ENCODE measurements around the gene HLTF.

The HLTF gene

DNA sequence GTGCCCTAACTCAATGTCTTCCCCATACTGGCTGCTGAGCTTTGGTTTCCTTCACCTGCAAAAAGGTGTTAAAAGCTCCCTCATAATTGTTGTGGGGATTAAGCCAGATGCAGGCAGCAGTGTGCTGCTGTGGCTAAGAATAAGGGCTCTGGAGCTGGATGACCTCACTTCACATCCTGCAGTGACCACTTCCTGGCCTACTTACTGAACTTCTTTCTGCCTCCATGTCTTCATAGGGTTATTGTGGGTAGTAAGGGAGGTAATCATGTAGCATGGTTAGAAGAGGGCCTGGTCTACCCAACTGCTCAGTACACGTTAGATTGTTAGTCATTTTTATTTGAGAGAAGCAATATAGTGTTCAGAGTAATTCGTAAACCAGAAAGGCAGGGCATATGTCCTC, 76.6 kb downstream of the HLTF start:
- POLR2A ChIA-PET, result no interaction called here
- no peak for DNase-seq (ENCODE audit: extremely low spot score)
- CTCF ChIA-PET, result no interaction called here
- TF ChIP-seq LEF1 (IDR thresholded peaks at IDR 0.05; ENCODE audit: borderline replicate concordance), result no peak
- TF ChIP-seq TARDBP (IDR thresholded peaks at IDR 0.05), result no peak

DNA sequence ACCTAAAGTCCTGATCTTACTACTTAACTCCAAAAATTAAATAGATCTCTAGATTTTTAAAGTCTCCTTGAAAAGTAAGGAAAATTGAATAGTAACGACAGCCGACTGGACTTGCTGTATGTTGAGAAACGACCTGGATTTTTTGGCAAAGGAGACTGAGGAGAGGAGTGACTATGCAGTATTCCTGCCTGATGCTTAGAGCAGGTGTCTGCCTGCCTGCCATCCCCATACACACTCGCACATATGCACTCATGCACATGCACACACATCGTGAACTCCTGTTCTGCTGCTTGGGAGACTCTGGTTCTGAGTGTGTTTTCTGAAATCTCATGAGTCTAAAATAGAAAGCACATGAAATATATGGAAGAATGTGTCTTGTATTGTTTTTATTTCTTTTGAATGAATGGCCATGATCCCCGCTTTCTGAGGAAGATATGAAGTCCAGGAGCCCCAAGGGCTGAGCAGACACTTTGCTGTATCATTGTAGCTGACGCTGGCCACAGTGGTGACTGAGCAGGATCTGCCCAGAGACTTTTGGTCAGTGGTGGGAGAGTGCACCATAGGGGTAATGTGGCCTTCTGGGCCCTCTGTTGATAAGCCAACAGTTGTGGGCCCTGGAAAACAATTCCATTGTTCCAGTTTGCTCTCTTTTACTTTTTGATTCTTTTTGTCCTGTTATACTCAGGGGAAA, 78.6 kb downstream of the HLTF start:
- DNase-seq (ENCODE audit: extremely low spot score), result no peak
- TF ChIP-seq FOXM1 (IDR thresholded peaks at IDR 0.05; ENCODE audit: borderline replicate concordance) (no peak), TARDBP (IDR thresholded peaks at IDR 0.05) (no peak), FOXK2 (IDR thresholded peaks at IDR 0.05) (no peak), ZNF384 (IDR thresholded peaks at IDR 0.05) (no peak), HDGF (IDR thresholded peaks at IDR 0.05; ENCODE audit: borderline replicate concordance) (no peak), CTBP1 (IDR thresholded peaks at IDR 0.05; ENCODE audit: borderline replicate concordance) (no peak), FOXA1 (IDR thresholded peaks at IDR 0.05) (no peak), ARNT (IDR thresholded peaks at IDR 0.05) (no peak), LEF1 (IDR thresholded peaks at IDR 0.05; ENCODE audit: borderline replicate concordance) (no peak), NFRKB (IDR thresholded peaks at IDR 0.05) (no peak), BHLHE40 (IDR thresholded peaks at IDR 0.05; ENCODE audit: borderline replicate concordance) (no peak)
- ChIA-PET CTCF (no interaction called here), POLR2A (no interaction called here)

- no peak for DNase-seq (ENCODE audit: extremely low spot score)
- TF ChIP-seq ELF4 (IDR thresholded peaks at IDR 0.05), result no peak
- TF ChIP-seq ARNT (IDR thresholded peaks at IDR 0.05), result no peak
- TF ChIP-seq FOXM1 (IDR thresholded peaks at IDR 0.05; ENCODE audit: borderline replicate concordance), result no peak
- TF ChIP-seq NFRKB (IDR thresholded peaks at IDR 0.05), result no peak
- TF ChIP-seq LEF1 (IDR thresholded peaks at IDR 0.05; ENCODE audit: borderline replicate concordance), result no peak
- TF ChIP-seq BHLHE40 (IDR thresholded peaks at IDR 0.05; ENCODE audit: borderline replicate concordance), result no peak
- TF ChIP-seq ZNF384 (IDR thresholded peaks at IDR 0.05), result no peak
- TF ChIP-seq HDGF (IDR thresholded peaks at IDR 0.05; ENCODE audit: borderline replicate concordance), result no peak
- TF ChIP-seq FOXA1 (IDR thresholded peaks at IDR 0.05), result no peak
- CTCF ChIA-PET, result no interaction called here
- POLR2A ChIA-PET, result no interaction called here
Observed at GRCh38 chr3:149005416-149005815, 80.9 kb downstream of the HLTF start.

GRCh38 chr3:149004622-149005021, 81.7 kb downstream of the HLTF start:
- ChIA-PET CTCF (no interaction called here), POLR2A (no interaction called here)
- DNase-seq (ENCODE audit: extremely low spot score), result no peak
- TF ChIP-seq CTBP1 (IDR thresholded peaks at IDR 0.05; ENCODE audit: borderline replicate concordance) (no peak), FOXM1 (IDR thresholded peaks at IDR 0.05; ENCODE audit: borderline replicate concordance) (no peak), ZNF384 (IDR thresholded peaks at IDR 0.05) (no peak), BHLHE40 (IDR thresholded peaks at IDR 0.05; ENCODE audit: borderline replicate concordance) (no peak), TARDBP (IDR thresholded peaks at IDR 0.05) (no peak), ELF4 (IDR thresholded peaks at IDR 0.05) (no peak), SP1 (IDR thresholded peaks at IDR 0.05) (no peak), FOXA1 (IDR thresholded peaks at IDR 0.05) (no peak), PKNOX1 (IDR thresholded peaks at IDR 0.05) (no peak), SUZ12 (IDR thresholded peaks at IDR 0.05) (no peak), LEF1 (IDR thresholded peaks at IDR 0.05; ENCODE audit: borderline replicate concordance) (no peak), NFRKB (IDR thresholded peaks at IDR 0.05) (no peak), L3MBTL2 (conservative IDR thresholded peaks at IDR 0.05) (no peak), FOXK2 (IDR thresholded peaks at IDR 0.05) (no peak)

DNA sequence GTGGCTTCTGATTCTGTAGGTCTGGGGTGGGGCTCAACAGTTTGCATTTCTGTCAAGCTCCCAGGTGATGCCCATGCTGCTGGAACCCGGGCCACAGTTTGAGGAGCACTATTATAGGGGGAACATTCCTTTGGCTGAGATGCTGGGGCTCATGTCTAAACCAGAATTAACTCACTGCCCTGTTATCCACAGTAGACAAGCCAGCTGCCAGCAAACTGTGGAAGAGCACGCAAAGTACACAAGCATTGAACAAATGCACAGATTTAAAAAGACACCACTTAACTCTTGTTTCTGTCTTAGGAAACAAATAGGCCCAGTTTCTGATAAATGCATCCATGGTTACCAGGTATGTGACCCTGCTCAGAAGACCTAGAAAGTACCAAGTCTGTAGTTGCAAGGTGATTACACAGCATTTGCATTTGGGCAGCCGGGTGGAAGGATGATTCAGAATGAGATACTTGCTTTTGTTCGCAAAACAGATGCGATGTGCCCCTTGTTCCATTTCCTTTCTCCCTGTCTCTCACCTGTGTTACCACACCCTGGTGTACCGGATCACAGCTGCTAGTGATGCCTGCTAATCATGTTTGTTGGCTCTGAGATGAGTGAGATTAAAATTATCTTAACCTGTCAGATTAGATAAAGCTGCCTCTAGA, 82.6 kb downstream of the HLTF start:
- ChIA-PET POLR2A (no interaction called here), CTCF (no interaction called here)
- no peak for DNase-seq (ENCODE audit: extremely low spot score)
- no peak for TF ChIP-seq TARDBP (IDR thresholded peaks at IDR 0.05)
- no peak for TF ChIP-seq BHLHE40 (IDR thresholded peaks at IDR 0.05; ENCODE audit: borderline replicate concordance)
- no peak for TF ChIP-seq FOXA1 (IDR thresholded peaks at IDR 0.05)
- no peak for TF ChIP-seq ARNT (IDR thresholded peaks at IDR 0.05)
- no peak for TF ChIP-seq ELF4 (IDR thresholded peaks at IDR 0.05)
- TF ChIP-seq FOXK2 (IDR thresholded peaks at IDR 0.05), result no peak
- no peak for TF ChIP-seq SP1 (IDR thresholded peaks at IDR 0.05)
- TF ChIP-seq PKNOX1 (IDR thresholded peaks at IDR 0.05), result no peak
- TF ChIP-seq SUZ12 (IDR thresholded peaks at IDR 0.05), result no peak
- no peak for TF ChIP-seq NFRKB (IDR thresholded peaks at IDR 0.05)
- no peak for TF ChIP-seq FOXM1 (IDR thresholded peaks at IDR 0.05; ENCODE audit: borderline replicate concordance)

DNA sequence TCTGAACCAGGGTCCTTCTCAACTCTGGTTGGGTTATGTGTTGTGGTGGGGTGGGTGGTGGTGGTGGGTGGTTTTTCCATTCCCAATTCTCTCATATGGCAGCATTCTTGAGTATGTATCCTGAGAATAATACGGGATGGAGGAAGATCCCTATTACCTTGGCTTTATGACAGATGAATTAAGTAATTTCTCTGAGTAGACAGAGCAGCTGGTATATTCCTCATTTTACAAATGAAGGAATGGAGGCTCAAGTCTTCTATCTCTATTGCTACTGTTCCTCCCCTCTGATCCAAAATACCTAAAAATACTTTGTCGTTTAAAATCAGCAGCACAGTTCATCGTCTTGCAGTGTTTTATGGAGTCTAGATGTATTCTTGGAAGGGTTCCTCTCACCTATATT, 84.6 kb downstream of the HLTF start:
- no peak for DNase-seq (ENCODE audit: extremely low spot score)
- ChIA-PET POLR2A (no interaction called here), CTCF (no interaction called here)
- TF ChIP-seq SUZ12 (IDR thresholded peaks at IDR 0.05) (no peak), FOXA1 (IDR thresholded peaks at IDR 0.05) (no peak), HDGF (IDR thresholded peaks at IDR 0.05; ENCODE audit: borderline replicate concordance) (no peak), NFRKB (IDR thresholded peaks at IDR 0.05) (no peak), L3MBTL2 (conservative IDR thresholded peaks at IDR 0.05) (no peak), TARDBP (IDR thresholded peaks at IDR 0.05) (no peak)

DNA sequence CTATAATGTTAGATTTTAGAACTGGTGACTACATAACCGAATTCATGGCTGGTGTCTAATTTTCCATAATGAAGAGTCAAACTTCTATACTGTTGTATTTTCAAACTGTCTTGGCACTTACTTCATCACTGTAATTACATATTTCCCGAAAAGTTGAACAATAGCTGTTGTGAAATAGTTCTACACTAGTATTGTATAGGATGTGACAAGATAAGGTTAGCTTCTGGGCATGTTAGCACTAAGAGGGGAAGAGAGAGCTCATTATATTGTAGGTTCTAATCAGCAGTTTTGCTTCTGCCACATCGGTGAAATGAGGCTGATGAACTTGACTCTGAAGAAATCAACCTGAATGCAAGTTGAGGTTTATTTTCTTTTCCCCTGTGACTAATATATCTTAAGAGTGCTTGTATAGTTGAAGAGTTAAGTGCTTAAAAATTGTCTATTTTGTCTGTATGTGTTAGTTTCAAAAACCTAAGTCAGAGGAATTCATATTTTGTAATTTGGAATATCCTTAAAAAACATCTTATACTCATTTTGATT, 86.1 kb downstream of the HLTF start:
- ChIA-PET CTCF (no interaction called here), POLR2A (no interaction called here)
- TF ChIP-seq HDGF (IDR thresholded peaks at IDR 0.05; ENCODE audit: borderline replicate concordance) (no peak), SUZ12 (IDR thresholded peaks at IDR 0.05) (no peak)
- DNase-seq (ENCODE audit: extremely low spot score), result no peak
